DND-41 (cell line): Measurements from ENCODE around the gene MXD3.

Source experiments
- EZH2 ChIP-seq: IDR thresholded peaks from 3 replicates; pipeline ENCODE4 v1.6.1; 2012; ENCODE audit warnings: borderline replicate concordance, low read depth, mild to moderate bottlenecking, moderate library complexity, low read length, inconsistent platforms; ENCODE audit not compliant: severe bottlenecking
- TF ChIP-seq, protein P1 (sequence below): IDR thresholded peaks from 2 replicates; pipeline ENCODE4 v1.5.1; 2012; ENCODE audit warnings: borderline replicate concordance, low read length, moderate library complexity, mild to moderate bottlenecking; ENCODE audit not compliant: poor library complexity, severe bottlenecking; ENCODE audit errors: extremely low read depth

DNA sequence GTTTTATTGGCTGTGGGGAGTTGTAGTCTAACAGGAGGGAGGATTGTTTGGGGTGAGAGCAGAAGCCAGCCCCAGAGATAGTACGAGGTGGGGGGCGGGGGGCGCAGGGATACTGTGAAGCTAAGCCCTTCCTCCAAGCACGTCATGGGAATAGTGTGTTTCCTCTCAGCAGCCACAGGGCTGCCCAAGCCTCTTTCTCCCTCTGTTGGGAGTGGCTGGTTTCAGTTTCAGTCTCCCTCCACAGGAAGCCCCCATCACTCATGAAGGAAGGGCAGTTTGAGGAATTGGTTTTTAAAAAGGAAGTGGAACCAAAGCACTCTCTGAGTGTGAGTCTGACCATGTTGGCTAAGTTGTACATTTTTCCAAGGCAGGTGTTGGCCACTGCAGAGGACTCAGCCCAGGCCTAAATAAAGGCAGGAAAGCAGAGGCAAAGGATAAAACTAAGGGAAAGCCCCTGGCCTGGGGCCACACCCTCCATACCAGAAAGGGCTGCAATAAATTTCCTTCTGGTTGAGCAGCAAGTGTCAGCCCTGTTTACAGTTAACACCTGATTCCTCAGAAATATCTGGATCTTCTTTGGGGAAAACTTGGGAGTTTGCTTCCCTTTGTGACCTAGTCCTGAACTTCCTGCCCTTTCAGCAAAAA is 11.3 kb downstream of the MXD3 start:
- TF ChIP-seq, protein P1, sequence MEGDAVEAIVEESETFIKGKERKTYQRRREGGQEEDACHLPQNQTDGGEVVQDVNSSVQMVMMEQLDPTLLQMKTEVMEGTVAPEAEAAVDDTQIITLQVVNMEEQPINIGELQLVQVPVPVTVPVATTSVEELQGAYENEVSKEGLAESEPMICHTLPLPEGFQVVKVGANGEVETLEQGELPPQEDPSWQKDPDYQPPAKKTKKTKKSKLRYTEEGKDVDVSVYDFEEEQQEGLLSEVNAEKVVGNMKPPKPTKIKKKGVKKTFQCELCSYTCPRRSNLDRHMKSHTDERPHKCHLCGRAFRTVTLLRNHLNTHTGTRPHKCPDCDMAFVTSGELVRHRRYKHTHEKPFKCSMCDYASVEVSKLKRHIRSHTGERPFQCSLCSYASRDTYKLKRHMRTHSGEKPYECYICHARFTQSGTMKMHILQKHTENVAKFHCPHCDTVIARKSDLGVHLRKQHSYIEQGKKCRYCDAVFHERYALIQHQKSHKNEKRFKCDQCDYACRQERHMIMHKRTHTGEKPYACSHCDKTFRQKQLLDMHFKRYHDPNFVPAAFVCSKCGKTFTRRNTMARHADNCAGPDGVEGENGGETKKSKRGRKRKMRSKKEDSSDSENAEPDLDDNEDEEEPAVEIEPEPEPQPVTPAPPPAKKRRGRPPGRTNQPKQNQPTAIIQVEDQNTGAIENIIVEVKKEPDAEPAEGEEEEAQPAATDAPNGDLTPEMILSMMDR: peak; percentile 58
- no peak for TF ChIP-seq EZH2
